ENCODE data around the gene LIM2. TPM values are rescaled to one million over a fixed set of nuclear protein-coding genes. Genes with fewer than 3 reads are reported as not detected.
A peak's percentile ranks its signal among the peaks of the same experiment; 100 is the strongest.

The LIM2 gene
- total and polyA plus RNA-seq, 2 experiments from 2014 or later: not detected

GRCh38 chr19:51351266-51351990, 36.3 kb downstream of the LIM2 start:
- Histone ChIP-seq H3K4me1 (ENCODE audit: insufficient read depth) (peaks cover 16% of the 10 kb centered on the region), H2AFZ (no peak overlapping the region), H3K27ac (peak overlapping the region; percentile 80), H3K36me3 (replicated peaks; ENCODE audit: insufficient read depth, low read depth) (no peaks in the 10 kb centered on the region), H4K20me1 (ENCODE audit: insufficient read depth, poor library complexity, severe bottlenecking) (no peaks in the 10 kb centered on the region), H3K79me2 (peaks cover 9% of the 10 kb centered on the region), H3K27me3 (no peaks in the 10 kb centered on the region), H3K9me3 (ENCODE audit: low read depth) (no peaks in the 10 kb centered on the region), H3K4me3 (no peak overlapping the region), H3K4me2 (no peak overlapping the region), H3K9me2 (replicated peaks; ENCODE audit: insufficient read depth) (no peaks in the 10 kb centered on the region)
- DNase-seq (ENCODE audit: low spot score): no peak
- TF ChIP-seq CTCF (IDR thresholded peaks at IDR 0.05; ENCODE audit: poor library complexity): no peak
- TF ChIP-seq EZH2phosphoT487 (IDR thresholded peaks at IDR 0.05; ENCODE audit: low read depth, severe bottlenecking, unreplicated experiment): no peak
- TF ChIP-seq EZH2 (IDR thresholded peaks at IDR 0.05; ENCODE audit: borderline replicate concordance): no peak
- 97% methylated on average over 11 of the region's 11 CpGs for WGBS (ENCODE audit: low lambda C conversion rate, missing lambda C conversion rate)

GRCh38 chr19:51347209-51347928, 40.4 kb downstream of the LIM2 start:
- Histone ChIP-seq H4K20me1 (ENCODE audit: insufficient read depth, poor library complexity, severe bottlenecking) (no peaks in the 10 kb centered on the region), H3K36me3 (replicated peaks; ENCODE audit: insufficient read depth, low read depth) (no peaks in the 10 kb centered on the region), H3K9me2 (replicated peaks; ENCODE audit: insufficient read depth) (no peaks in the 10 kb centered on the region), H3K9me3 (ENCODE audit: low read depth) (no peaks in the 10 kb centered on the region), H3K79me2 (no peaks in the 10 kb centered on the region), H3K27ac (no peak overlapping the region), H2AFZ (no peak overlapping the region), H3K27me3 (no peaks in the 10 kb centered on the region), H3K4me1 (ENCODE audit: insufficient read depth) (no peaks in the 10 kb centered on the region), H3K4me3 (no peak overlapping the region), H3K4me2 (no peak overlapping the region)
- WGBS (ENCODE audit: low lambda C conversion rate, missing lambda C conversion rate): 72% methylated on average over 10 of the region's 10 CpGs
- no peak for DNase-seq (ENCODE audit: low spot score)
- TF ChIP-seq EZH2phosphoT487 (IDR thresholded peaks at IDR 0.05; ENCODE audit: low read depth, severe bottlenecking, unreplicated experiment) (no peak), EZH2 (IDR thresholded peaks at IDR 0.05; ENCODE audit: borderline replicate concordance) (no peak), CTCF (IDR thresholded peaks at IDR 0.05; ENCODE audit: poor library complexity) (no peak)

- WGBS (ENCODE audit: low lambda C conversion rate, missing lambda C conversion rate): 87% methylated on average over 17 of the region's 17 CpGs
- TF ChIP-seq EZH2 (IDR thresholded peaks at IDR 0.05; ENCODE audit: borderline replicate concordance) (no peak), EZH2phosphoT487 (IDR thresholded peaks at IDR 0.05; ENCODE audit: low read depth, severe bottlenecking, unreplicated experiment) (no peak), CTCF (IDR thresholded peaks at IDR 0.05; ENCODE audit: poor library complexity) (no peak)
- Histone ChIP-seq H3K27ac (no peak overlapping the region), H3K9me2 (replicated peaks; ENCODE audit: insufficient read depth) (no peaks in the 10 kb centered on the region), H3K9me3 (ENCODE audit: low read depth) (no peaks in the 10 kb centered on the region), H3K4me1 (ENCODE audit: insufficient read depth) (no peaks in the 10 kb centered on the region), H2AFZ (no peak overlapping the region), H3K36me3 (replicated peaks; ENCODE audit: insufficient read depth, low read depth) (no peaks in the 10 kb centered on the region), H3K4me2 (no peak overlapping the region), H3K79me2 (no peaks in the 10 kb centered on the region), H3K4me3 (no peak overlapping the region), H4K20me1 (ENCODE audit: insufficient read depth, poor library complexity, severe bottlenecking) (no peaks in the 10 kb centered on the region), H3K27me3 (no peaks in the 10 kb centered on the region)
- no peak for DNase-seq (ENCODE audit: low spot score)
Measured at GRCh38 chr19:51346742-51347141, 41.0 kb downstream of the LIM2 start.
